Sigmoid colon (tissue), 4 donors: ENCODE data around the gene DENND4B.

Experiments
- CTCF ChIP-seq, 4 experiments: fragments of 450-650 bp in 3 of 4; fragments of 200-600 bp in 1 of 4; IDR thresholded peaks; one replicate each; pipeline ENCODE4 v1.5.1; 2016 to 2019; ENCODE audit warnings: antibody characterized with exemption in 4 of 4, mild to moderate bottlenecking in 3 of 4, moderate library complexity in 2 of 4
- POLR2A ChIP-seq, 2 donors: fragments of 450-650 bp; IDR thresholded peaks; one replicate each; pipeline ENCODE4 v1.6.1; 2016; ENCODE audit warnings: antibody characterized with exemption in 2 of 2, mild to moderate bottlenecking in 2 of 2, moderate library complexity in 2 of 2
- POLR2AphosphoS5 ChIP-seq, 4 donors: sonication (generic); formaldehyde crosslinking; IDR thresholded peaks; one replicate each; pipeline ENCODE4 v1.6.1; 2017; ENCODE audit warnings: antibody characterized with exemption in 4 of 4

GRCh38 chr1:153882296-153882912 lies 64.1 kb downstream of the DENND4B start:
- TF ChIP-seq CTCF (IDR thresholded peaks at IDR 0.05) (no peak), POLR2A (IDR thresholded peaks at IDR 0.05) (no peak), POLR2AphosphoS5 (IDR thresholded peaks at IDR 0.05) (no peak)
